ENCODE measurements around the gene CLDN7. TPM values are rescaled to one million over a fixed set of nuclear protein-coding genes. Genes with fewer than 3 reads are reported as not detected.

Gene CLDN7, protein sequence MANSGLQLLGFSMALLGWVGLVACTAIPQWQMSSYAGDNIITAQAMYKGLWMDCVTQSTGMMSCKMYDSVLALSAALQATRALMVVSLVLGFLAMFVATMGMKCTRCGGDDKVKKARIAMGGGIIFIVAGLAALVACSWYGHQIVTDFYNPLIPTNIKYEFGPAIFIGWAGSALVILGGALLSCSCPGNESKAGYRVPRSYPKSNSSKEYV
- total RNA-seq: not detected in 2 replicates
- not detected for polyA plus RNA-seq (2012)

DNA sequence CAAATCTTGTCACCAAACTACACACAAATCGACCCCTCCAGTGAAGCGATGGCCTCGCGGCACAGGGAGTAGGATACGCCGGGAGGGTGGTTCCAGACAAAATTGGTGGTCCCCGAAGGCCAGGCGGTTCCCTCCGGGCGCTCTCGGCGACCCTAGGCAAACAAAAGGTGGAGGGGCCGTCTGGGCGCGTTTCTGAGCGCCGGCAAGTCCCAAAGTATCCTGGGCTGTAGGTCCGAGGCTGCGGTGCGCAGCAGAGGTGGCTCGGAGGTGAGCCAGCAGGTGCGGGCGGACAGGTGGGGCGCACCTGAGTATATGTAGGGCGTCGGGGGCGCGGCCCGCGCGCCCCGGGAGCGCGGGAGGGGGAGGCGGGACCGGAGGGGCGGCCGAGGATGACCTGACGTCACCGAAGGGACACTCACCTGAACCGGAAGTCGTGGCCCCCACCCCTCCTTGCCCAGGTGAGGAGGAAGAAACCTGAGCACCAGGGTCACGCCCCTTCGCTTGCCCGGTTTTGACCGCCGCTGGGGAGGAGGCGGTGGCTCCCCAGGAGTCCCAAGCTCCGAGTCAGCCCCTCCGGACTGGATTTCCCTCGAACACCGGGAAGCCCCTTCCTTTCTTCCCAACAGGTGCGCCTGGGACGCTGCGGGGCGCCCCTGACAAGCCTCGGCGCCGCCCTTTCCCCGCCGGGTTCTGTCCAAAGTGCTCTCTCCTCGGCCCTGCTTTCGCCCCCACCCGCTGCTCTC is at the start of gene CLDN7:
CLDN7 (minus strand) TSS at position 287 of the 743 bp plus-strand sequence. CDS start 435 bp downstream, outside the sequence.
- DNase-seq (ENCODE audit: low read depth): no peak

DNA sequence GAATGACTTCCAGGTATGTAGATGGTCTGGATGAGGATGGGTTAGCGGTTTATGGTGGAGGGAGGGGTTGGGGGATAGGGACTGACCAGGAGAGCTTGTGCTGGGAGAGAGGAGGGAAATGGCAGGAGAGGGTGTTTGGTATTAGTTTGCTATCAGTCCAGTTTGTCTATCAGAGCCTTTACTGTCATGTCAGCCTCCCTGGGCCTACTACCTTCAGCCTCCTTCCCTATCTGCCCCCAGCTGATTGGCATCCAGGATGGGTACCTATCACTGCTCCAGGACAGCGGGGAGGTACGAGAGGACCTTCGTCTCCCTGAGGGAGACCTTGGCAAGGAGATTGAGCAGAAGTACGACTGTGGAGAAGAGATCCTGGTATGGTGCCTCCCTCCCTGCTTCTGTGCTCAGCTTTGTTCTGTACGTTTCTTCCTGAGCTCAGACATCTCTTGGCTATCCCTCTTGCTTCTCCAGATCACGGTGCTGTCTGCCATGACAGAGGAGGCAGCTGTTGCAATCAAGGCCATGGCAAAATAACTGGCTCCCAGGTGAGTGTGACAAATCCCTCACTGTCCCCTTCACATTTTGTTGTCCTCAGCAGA is 48.9 kb upstream of the CLDN7 start:
- DNase-seq (ENCODE audit: low read depth): no peak

DNA sequence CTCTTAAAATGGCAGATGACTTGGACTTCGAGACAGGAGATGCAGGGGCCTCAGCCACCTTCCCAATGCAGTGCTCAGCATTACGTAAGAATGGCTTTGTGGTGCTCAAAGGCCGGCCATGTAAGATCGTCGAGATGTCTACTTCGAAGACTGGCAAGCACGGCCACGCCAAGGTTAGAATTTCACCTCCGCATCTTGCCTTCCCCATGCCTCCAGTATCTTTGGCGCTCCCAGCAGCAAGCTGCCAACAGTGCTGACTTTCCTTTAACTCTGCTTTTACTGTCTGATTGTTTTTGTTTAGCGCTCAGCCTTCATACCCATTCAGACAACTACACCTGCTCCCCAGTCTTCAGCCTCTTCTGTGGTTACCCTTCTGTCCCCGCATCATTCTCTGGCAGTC is 47.4 kb upstream of the CLDN7 start:
- no peak for DNase-seq (ENCODE audit: low read depth)

DNA sequence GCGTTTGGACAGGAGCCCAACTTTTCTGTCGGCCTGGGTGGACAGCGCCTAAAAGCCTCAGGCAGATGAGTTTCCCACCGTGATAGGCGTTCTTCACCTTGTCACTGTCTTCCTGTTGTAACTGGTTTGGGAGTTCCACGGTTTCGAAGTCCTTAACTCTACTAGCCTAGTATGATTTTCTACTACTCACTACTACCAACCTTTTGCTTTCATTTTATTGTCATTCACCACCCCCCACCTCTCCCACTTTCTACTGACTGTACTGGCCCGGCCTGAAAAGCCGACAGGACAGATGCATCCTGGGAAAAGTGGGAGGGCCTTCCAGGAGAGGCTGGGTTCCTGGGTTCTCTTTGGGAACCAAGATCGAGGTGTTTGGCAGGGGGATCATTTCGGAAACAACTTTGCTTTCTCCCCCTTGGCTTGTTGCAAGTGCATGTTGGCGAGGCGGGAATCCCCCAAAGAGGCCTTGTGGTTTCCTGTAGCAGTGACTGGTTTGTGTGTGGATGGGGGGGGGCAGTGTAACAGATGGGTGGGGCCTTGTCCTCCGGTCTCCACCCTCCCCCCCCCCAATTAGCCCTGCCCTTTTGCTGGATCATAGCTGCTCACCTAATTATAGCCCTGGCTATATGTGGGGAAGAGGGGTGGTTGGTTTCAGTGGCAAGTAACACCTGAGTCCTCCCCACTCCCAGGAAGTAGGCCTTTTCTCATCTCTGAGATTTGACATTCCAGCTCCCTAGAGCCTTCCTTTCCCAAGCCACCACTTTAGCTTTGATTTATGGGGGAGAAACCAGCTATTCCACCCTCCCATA is 46.6 kb upstream of the CLDN7 start:
- peak; percentile 88 for DNase-seq (ENCODE audit: low read depth)

DNA sequence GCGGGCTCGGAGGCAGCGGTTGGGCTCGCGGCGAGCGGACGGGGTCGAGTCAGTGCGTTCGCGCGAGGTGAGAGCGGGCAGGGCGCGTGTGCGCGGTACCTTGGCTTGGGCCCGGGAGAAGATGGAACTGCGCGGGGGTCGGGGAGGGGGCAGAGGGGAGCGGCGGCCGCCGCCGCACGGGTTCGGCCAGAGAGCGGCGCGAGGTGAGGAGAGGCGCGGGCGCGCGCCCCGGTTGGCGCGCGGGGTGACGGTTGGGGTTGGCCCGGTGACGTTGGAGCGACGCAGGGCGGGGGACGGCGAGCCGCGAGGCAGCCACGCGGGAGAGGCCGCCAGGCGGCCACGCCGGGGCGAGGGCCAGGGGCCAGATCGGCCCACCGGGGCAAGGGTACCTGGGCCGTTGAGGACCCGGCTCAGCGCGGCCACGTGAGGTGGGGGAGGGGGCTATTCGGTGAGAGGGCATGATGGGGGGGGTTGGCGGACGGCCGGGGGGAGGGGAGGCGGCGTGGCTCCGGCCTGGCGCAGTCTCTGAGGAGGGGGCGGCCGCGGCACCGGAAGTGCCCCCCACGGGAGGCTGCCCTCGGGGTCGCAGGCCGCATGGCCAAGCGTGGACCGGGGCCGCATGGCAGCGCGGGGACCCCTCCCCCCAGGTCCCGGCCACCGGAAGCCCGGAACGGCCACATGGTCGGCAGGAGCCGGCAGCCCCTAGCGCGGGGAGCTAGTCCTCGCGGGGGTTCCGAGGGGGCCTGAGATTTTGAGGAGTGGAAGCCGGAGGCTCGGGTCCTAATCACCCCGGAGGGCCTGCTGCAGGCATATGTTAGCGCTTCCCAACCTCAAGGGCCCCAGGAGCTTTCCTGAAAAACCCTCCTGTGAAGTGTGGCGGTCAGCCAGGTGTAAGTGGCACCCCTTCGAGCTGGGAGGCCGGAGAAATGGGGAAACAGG is 45.7 kb upstream of the CLDN7 start:
- DNase-seq (ENCODE audit: low read depth): peak; percentile 27

DNA sequence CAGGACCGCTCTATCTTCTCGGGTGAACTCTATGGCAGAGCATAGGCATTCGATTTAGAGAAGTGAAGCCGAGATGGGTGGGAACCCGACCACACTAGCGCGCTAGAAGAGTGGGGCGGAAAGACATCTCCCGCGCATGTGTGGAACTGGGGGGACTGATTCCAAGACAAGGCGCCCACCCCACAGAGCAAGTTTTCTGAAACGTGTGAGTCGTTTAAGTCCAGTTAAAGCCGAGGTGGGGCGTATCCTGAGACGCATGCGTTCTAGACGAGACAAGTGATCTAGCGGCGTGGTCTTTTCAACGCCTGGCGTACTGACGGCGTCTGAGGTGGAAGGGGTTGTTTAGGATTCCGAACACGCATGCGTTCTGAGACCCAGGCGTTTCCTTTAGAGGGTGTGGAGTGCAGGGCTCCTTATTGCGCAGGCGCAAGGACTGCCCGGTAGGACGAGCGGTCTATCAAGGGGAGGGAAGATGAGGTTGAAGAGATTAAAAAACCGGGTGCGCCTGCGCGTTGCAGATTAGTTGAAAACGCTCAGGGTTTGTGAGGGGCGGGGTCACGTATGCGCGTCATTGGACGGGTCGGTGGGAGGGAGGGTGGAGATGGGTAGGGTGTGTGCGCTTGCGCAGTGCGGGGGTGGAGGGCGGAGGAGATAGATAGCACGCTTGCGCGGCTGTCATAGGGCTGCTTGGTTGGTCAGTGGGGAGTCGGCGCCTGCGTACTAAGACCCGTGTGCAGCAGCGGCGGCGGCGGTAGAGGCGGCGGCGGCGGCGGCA is 44.8 kb upstream of the CLDN7 start, which contains the start of gene EIF5A:
EIF5A (plus strand) TSS at position 718 of the 775 bp plus-strand sequence. CDS start 2,008 bp downstream, outside the sequence.
- peak; percentile 100 for DNase-seq (ENCODE audit: low read depth)

DNA sequence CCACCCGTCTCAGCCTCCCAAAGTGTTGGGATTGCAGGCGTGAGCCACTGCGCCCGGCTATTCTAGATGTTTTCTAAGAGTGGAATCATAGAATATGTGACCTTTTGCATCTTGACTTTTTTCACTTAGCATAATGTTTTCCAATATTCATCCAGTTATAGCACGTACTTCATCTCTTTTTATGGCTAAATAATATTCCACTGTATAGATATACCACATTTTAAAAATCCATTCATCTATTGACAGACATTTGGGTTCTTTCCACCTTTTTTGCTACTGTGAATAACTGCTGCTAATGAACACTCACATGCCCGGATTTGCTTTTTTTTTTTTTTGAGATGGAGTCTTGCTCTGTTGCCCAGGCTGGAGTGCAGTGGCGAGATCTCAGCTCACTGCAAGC is 41.9 kb upstream of the CLDN7 start:
- no peak for DNase-seq (ENCODE audit: low read depth)

DNA sequence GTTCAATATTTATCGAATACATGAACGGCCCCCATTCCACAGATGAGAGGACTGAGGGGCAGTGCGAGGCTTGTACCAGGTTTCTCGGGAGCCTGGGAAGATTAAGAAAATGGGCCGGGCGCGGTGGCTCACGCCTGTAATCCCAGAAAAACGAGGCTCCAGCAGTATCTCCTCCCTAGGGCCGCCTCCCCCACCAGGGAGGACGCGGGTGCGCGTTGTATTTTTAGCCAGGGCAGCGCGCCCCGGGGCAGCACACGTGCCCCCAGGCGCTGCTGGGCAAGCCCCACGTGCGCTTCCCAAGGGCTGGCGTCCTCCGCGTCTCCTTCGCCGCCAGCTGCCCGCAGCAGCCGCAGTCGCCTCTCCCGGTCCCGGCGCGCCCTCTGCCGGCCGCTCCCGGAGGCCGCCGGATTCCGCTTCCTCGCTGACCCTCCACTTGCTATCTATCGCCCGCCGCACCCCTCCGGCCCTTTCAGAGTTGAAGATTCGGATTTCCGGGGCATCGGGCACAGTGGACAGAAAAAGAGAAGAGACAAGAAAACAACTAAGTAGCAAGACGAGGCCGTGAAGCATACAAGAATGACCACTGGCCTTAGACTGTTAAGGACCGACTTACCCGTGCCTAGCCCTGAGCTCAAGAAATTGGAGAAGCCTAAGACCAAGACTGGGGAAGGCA is 34.0 kb upstream of the CLDN7 start:
- peak; percentile 92 for DNase-seq (ENCODE audit: low read depth)

DNA sequence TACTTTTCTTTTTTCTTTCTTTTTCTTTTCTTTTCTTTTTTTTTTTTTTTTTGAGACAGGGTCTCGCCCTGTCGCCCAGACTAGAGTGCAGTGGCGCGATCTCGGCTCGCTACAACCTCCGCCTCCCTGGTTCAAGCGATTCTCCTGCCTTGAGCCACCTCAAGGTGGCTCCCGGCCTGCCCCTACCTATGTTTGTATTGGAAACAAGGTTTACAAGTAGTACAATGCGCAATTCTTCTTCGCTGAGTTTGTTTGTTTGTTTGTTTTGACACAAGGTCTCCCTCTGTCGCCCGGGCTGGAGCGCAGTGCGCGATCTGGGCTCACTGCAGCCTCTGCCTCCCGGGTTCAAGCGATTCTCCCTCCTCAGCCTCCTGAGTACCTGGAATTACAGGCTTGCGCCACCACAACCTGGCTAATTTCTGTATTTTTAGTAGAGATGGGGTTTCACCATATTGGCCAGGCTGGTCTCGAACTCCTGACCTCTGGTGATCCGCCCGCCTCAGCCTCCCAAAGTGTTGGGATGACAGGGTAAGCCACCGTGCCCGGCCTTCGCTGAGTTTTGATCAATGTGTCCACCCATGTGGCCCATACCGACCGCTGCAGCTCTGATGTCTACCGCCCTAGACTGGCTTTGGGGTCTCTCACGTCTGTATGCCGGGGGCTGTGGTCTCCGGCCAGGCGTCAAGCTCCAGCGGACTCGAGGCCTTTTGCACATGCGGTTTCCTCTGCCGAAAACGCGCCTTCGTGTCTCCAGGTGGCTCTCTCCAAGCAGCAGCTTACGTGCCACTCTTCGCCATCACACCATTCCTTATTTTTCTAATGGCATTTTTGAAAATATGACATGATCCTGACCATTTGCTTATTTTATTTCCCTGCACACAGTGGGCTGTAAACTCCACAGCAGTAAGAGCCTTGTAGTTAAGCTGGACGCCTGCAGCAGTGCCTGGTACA is 33.2 kb upstream of the CLDN7 start:
- no peak for DNase-seq (ENCODE audit: low read depth)

DNA sequence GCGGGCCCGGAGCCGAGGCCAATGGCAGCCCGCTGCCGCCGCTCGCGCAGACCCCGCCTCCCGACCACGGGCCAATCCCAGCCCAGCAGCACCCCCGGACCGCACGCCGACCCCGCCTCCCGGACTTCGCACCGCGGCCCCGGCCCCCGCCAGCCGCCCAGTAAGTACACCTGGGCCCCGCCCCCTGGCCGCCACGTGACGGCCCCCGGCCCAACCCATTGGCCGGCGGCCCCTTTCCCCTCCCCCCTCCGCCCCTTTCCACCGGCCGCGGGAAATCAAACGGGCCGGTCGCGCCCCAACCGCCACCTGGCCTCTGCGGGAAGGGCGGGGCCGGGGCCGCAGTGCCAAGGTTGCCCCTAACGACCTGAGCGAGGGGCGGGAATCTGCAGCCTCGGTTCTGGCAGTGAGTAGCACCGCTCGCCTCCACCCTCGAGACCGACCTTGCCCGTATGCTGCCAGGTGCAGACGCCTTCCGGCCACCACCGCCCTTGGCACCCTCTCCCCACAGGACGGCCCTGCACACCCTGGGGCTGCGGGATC is 32.4 kb upstream of the CLDN7 start, which contains the start of gene YBX2:
YBX2 (minus strand) TSS at position 26 of the 540 bp plus-strand sequence. CDS start 139 bp downstream, outside the sequence.
- peak; percentile 56 for DNase-seq (ENCODE audit: low read depth)

DNA sequence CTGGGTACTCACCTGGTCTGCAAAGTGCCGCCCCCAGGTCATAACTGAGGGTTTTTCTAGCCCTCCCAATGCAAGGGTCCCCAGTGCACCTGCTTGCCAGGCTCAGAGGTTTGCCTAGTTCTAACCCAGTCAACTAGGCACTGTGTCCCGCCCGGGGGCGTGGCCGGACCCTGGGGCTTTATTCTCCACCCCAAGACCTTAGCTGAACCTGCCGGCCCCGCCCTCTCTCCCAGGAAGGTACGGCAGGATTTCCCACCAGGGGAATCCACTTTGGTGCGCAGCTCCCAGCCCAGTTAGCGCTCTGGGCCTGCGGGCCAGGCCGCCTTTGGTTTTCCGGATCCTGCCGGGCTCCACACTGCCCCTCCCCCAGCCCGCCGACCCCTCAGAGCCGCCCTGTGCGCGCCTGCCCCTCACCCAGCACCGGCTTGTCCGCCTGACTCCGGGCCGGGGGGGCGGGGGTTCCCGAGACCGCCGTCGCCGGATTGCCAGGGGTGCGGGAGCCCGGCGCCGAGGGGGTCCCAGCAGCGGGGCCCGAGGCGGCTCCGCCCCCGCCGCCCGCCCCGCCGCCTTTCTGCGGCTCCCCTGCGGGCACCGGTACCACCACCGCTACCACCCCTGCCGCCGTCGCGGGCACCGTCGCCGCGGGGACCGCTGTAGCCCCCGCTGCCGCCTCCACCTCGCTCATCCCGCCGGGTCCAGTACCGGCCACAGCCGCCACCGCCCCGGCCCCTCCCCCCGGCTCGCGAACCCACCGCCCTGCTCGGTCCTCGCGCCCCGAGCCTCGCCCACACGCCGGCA is 31.7 kb upstream of the CLDN7 start:
- DNase-seq (ENCODE audit: low read depth): peak; percentile 31

DNA sequence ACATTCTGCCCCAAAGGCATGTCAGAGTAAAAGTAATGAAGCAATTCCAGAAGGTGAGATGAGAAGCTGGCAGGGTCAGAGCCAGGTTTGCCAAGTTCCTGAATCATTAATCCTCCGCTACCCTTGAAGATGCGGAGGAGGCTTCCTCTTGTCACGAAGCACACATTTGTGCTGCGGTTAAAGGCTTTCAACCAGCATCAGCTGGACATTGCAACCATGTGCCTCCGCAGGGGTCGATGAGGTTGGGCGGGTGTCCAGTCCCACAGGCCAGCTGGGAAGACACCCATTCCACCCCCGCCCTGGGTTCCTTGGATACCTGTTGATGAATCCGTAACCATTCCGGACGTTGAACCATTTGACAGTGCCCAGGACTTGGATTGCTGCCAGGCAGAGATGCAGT is 30.9 kb upstream of the CLDN7 start:
- DNase-seq (ENCODE audit: low read depth): peak; percentile 88

DNA sequence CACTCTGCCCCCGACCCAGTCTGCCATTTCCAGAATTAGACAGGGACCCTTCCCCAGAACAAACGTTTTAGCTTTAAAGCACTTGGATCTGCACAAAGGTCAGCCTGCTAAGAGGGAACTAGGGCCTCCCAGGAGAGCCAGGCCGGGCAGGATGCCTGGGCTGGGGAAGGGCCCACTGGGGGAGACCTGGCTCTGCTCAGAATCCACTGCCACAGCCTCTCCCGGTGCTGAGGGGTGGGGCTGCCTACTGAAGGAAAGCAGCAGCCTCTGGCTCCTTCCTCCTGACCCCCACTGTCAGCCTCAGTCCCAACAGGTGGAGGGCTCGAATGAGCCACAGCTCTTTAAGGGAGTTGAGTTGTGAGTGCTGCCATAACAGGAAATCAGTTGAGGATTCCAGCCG is 30.5 kb upstream of the CLDN7 start:
- peak; percentile 75 for DNase-seq (ENCODE audit: low read depth)

DNA sequence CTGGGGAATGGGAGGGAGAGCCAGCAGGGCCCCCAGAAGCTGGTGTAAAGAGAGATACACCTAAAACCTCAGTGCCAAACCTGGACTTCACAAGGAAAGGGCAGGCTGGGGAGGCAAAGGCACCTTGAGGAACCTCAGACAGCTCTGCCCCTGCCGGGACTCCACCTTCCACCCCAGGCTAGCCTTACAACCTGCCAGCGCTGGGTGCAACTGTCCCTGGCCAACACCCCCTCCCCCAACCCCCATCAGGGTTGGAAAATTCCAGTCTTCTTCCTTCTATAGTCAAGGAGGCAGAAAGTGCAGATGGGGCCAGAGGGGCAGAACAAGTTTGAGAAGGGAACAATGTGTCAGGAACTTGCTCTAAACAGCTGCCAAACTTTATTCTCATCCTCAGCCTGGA is 29.9 kb upstream of the CLDN7 start:
- no peak for DNase-seq (ENCODE audit: low read depth)

DNA sequence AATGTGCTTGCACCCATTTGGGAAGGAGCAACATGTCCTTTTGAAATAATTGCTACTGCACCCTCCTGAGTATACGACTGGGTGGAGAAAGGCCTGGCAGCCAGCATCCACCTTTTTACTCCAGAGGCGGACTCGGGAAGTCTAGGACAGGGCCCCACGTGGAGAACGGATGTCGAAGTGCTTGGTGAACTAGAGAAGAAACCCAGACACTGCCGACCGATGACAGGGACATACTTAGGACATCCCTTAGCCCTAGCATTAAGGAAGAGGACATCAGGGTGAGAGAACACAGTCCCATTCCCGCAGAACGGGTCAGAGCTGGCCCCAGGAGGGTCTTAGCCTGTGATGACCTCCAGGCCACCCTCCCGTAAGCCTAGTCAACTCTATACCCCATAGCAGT is 28.4 kb upstream of the CLDN7 start:
- no peak for DNase-seq (ENCODE audit: low read depth)

DNA sequence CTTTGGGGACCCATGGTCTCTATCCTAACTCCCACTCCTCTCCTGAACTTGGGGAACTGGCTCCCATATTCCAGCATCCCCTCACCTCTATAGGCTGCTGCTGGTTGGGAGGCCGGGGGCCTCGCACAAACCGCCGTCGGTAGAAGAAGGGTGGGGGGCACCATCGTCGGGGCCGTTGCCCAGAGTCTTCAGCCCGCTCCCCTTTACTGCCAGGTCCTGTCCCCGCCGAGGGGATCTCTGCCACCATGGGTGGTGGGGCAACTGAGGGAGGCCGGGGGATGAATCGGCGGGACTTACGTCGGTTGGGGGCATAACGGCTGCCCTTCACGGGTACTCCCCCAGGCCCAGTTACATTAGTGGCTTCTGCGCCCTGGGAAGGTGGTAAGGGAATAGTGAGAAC is 27.9 kb upstream of the CLDN7 start:
- DNase-seq (ENCODE audit: low read depth): no peak

Measured in myocyte (in vitro differentiated cells).